ENCODE measurements around the gene PPP1R13B. TPM values are rescaled to one million over a fixed set of nuclear protein-coding genes. Genes with fewer than 3 reads are reported as not detected.
A peak's percentile ranks its signal among the peaks of the same experiment; 100 is the strongest.

PPP1R13B gene
- total RNA-seq, 2 experiments from 2014 or later, result 17.0 to 17.7 TPM

DNA sequence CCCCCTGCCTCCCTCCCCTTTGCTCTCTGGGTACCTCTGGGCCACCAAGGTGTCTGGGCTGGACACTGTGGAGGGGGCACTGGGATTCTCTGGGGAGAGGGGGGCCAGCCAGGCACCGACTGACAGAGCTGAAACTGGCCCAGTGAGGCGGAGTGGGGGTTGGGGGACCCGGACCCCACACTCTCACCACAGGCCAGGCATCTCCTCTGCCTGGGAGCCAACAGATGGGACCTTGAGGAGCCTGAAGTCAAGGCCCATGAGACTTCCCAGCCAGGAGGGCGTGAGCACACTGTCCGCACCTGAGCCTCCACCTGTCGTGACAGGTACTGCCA lies 39.8 kb upstream of the PPP1R13B start:
- DNase-seq (no peak), ATAC-seq (ENCODE audit: low read depth) (no peak)
- H3K36me3 Mint-ChIP-seq, result no peaks in the 10 kb centered on the region
- POLR2A ChIA-PET, result no interaction called here
- H3K4me3 Mint-ChIP-seq, result no peak overlapping the region
- H3K9me3 Mint-ChIP-seq, result no peaks in the 10 kb centered on the region
- H3K27me3 Mint-ChIP-seq, result no peaks in the 10 kb centered on the region
- H3K4me1 Mint-ChIP-seq, result no peaks in the 10 kb centered on the region
- no peak overlapping the region for H3K27ac Mint-ChIP-seq

- no peaks in the 10 kb centered on the region for H3K9me3 Mint-ChIP-seq
- no peak for ATAC-seq (ENCODE audit: low read depth)
- H3K27me3 Mint-ChIP-seq, result no peaks in the 10 kb centered on the region
- no peak overlapping the region for H3K4me3 Mint-ChIP-seq
- POLR2A ChIA-PET, result no interaction called here
- no peak for DNase-seq
- no peak overlapping the region for H3K27ac Mint-ChIP-seq
- no peaks in the 10 kb centered on the region for H3K36me3 Mint-ChIP-seq
- H3K4me1 Mint-ChIP-seq, result no peaks in the 10 kb centered on the region
These were observed 39.2 kb upstream of the PPP1R13B start for GRCh38 chr14:103886304-103887169.

DNA sequence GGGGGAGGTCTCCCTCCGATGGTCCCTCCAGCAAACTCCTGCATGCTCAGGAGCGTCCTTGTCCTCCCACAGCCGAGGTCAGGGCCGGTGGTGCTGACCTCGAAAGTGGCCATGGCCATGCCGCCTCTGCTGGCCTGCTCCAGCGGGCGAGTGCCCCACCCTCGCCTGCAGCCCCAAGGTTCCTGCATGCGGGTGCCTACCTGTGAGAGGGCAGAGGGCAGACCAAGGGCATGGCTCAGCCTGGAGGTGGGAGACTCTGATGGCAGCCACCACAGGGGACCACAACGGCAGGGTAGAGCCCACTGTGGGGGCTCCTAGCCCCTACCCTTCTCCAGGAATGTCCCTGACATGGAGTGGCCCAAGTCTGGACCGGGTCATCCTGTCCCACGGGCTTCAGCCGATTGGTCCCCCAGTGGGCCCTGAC lies 38.1 kb upstream of the PPP1R13B start:
- Mint-ChIP-seq H3K4me3 (no peak overlapping the region), H3K27ac (no peak overlapping the region), H3K4me1 (peaks cover 1% of the 10 kb centered on the region), H3K27me3 (peaks cover 2% of the 10 kb centered on the region), H3K36me3 (no peaks in the 10 kb centered on the region), H3K9me3 (no peaks in the 10 kb centered on the region)
- ATAC-seq (ENCODE audit: low read depth) (no peak), DNase-seq (no peak)
- POLR2A ChIA-PET, result no interaction called here

- Mint-ChIP-seq H3K27me3 (peaks cover 2% of the 10 kb centered on the region), H3K27ac (no peak overlapping the region), H3K4me1 (peaks cover 4% of the 10 kb centered on the region), H3K9me3 (no peaks in the 10 kb centered on the region), H3K4me3 (no peak overlapping the region), H3K36me3 (no peaks in the 10 kb centered on the region)
- POLR2A ChIA-PET, result no interaction called here
- no peak for DNase-seq
- ATAC-seq (ENCODE audit: low read depth), result no peak
These were observed 37.5 kb upstream of the PPP1R13B start for GRCh38 chr14:103884854-103885253.

- no peak for DNase-seq
- Mint-ChIP-seq H3K27me3 (peaks cover 2% of the 10 kb centered on the region), H3K4me1 (peaks cover 10% of the 10 kb centered on the region), H3K27ac (no peak overlapping the region), H3K4me3 (no peak overlapping the region), H3K36me3 (no peaks in the 10 kb centered on the region), H3K9me3 (no peaks in the 10 kb centered on the region)
- no peak for ATAC-seq (ENCODE audit: low read depth)
- POLR2A ChIA-PET, result no interaction called here
These were observed 35.8 kb upstream of the PPP1R13B start for GRCh38 chr14:103883263-103883523.

- no peak for ATAC-seq (ENCODE audit: low read depth)
- no peaks in the 10 kb centered on the region for H3K36me3 Mint-ChIP-seq
- no peak overlapping the region for H3K27ac Mint-ChIP-seq
- H3K9me3 Mint-ChIP-seq, result no peaks in the 10 kb centered on the region
- no peak for DNase-seq
- POLR2A ChIA-PET, result interaction anchor here (1.4 kb wide), 1 partner anchor 10 kb away, joined by 3 read pairs; no protein-coding TSS in a partner anchor
- H3K4me3 Mint-ChIP-seq, result no peak overlapping the region
- peaks cover 2% of the 10 kb centered on the region for H3K27me3 Mint-ChIP-seq
- H3K4me1 Mint-ChIP-seq, result peaks cover 10% of the 10 kb centered on the region
These were observed 35.3 kb upstream of the PPP1R13B start for GRCh38 chr14:103882503-103883262.

GRCh38 chr14:103881268-103882201 lies 34.2 kb upstream of the PPP1R13B start:
- H3K9me3 Mint-ChIP-seq, result no peaks in the 10 kb centered on the region
- ATAC-seq (ENCODE audit: low read depth), result no peak
- H3K4me1 Mint-ChIP-seq, result peaks cover 10% of the 10 kb centered on the region
- POLR2A ChIA-PET, result interaction anchor here (1.0 to 1.4 kb wide), 2 partner anchors 9 to 44 kb away, joined by 3 read pairs; no protein-coding TSS in a partner anchor
- peaks cover 2% of the 10 kb centered on the region for H3K27me3 Mint-ChIP-seq
- H3K36me3 Mint-ChIP-seq, result no peaks in the 10 kb centered on the region
- no peak for DNase-seq
- no peak overlapping the region for H3K27ac Mint-ChIP-seq
- H3K4me3 Mint-ChIP-seq, result no peak overlapping the region

GRCh38 chr14:103880348-103881267 lies 33.2 kb upstream of the PPP1R13B start:
- H3K4me3 Mint-ChIP-seq, result peak overlapping the region; percentile 69
- POLR2A ChIA-PET, result interaction anchor here (0.6 to 1.0 kb wide), 2 partner anchors 40 to 43 kb away, joined by 3 to 4 read pairs; no protein-coding TSS in a partner anchor
- peak overlapping the region; percentile 25 for H3K27ac Mint-ChIP-seq
- DNase-seq, result no peak
- H3K9me3 Mint-ChIP-seq, result no peaks in the 10 kb centered on the region
- peaks cover 2% of the 10 kb centered on the region for H3K27me3 Mint-ChIP-seq
- H3K36me3 Mint-ChIP-seq, result no peaks in the 10 kb centered on the region
- peaks cover 12% of the 10 kb centered on the region for H3K4me1 Mint-ChIP-seq
- ATAC-seq (ENCODE audit: low read depth), result no peak

DNA sequence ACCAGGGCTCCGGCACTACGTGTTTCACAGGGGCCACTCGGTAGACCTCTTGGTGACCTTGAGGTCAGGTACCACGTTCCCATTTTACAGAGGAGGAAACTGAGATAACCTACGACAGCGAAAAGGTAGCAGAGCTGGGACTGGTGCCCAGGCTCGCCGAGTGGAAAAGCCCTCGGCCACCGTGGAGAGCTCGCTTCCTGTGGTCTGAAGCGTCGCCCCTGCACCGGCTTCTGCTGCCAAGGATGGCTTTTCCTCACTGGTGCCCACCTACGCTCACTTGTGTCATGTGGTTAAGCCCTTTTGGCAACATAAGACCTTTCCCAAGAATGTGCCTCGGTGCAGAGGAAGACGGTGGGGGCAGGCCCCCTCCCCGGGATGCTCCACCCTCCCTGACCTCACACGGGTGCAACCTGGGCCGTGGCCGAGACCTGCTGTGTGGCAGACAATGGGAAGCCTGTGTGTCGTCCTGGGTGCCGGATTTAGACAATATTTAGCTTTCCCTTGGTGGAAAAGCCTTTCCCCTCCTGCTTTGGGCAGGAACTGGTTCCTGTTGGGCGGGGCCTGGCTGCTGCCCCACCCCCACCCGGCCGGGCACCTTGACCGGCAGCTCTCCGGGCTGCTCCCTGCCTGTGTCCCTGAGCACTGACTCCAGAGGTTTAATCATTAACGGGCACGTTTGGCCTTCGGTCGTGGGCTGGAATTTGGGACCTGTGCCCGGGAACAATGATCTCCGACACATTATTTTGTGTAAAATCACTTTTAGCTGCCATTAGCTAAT lies 32.4 kb upstream of the PPP1R13B start:
- POLR2A ChIA-PET, result no interaction called here
- peak; percentile 45 for DNase-seq
- Mint-ChIP-seq H3K27ac (peak overlapping the region; percentile 25), H3K27me3 (peaks cover 2% of the 10 kb centered on the region), H3K9me3 (peaks cover 3% of the 10 kb centered on the region), H3K4me3 (peak overlapping the region; percentile 69), H3K4me1 (peaks cover 16% of the 10 kb centered on the region), H3K36me3 (no peaks in the 10 kb centered on the region)
- peak; percentile 27 for ATAC-seq (ENCODE audit: low read depth)

DNA sequence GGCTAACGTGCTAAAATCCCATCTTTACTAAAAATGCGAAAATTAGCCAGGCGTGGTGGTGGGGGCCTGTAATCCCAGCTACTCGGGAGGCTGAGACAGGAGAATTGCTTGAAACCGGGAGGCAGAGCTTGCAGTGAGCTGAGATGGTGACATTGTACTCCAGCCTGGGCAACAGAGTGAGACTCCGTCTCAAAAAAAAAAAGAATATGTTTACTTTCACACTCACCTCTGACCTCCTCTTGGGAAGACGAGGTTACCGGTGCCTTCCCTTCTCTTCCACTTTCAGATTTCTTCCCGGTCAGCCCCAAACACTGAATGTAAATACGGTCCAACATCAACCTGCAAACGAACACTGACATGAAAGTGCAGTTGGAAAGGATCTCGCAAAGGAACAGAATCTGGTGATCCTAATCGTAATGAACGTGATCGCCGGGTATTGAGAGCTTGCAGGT lies 31.8 kb upstream of the PPP1R13B start:
- peaks cover 2% of the 10 kb centered on the region for H3K27me3 Mint-ChIP-seq
- H3K9me3 Mint-ChIP-seq, result peaks cover 3% of the 10 kb centered on the region
- H3K4me1 Mint-ChIP-seq, result peaks cover 18% of the 10 kb centered on the region
- POLR2A ChIA-PET, result interaction anchor here (0.7 kb wide), 1 partner anchor 10 kb away, joined by 3 read pairs; no protein-coding TSS in a partner anchor
- H3K4me3 Mint-ChIP-seq, result peak overlapping the region; percentile 49
- H3K36me3 Mint-ChIP-seq, result no peaks in the 10 kb centered on the region
- ATAC-seq (ENCODE audit: low read depth) (no peak), DNase-seq (no peak)
- no peak overlapping the region for H3K27ac Mint-ChIP-seq

- Mint-ChIP-seq H3K4me1 (peaks cover 18% of the 10 kb centered on the region), H3K4me3 (no peak overlapping the region), H3K27me3 (peaks cover 2% of the 10 kb centered on the region), H3K9me3 (peaks cover 3% of the 10 kb centered on the region), H3K27ac (no peak overlapping the region), H3K36me3 (no peaks in the 10 kb centered on the region)
- DNase-seq, result no peak
- POLR2A ChIA-PET, result no interaction called here
- ATAC-seq (ENCODE audit: low read depth), result no peak
These were observed 30.8 kb upstream of the PPP1R13B start for GRCh38 chr14:103878180-103878579.

- Mint-ChIP-seq H3K27ac (peak overlapping the region; percentile 58), H3K4me3 (peak overlapping the region; percentile 12), H3K9me3 (peaks cover 3% of the 10 kb centered on the region), H3K36me3 (no peaks in the 10 kb centered on the region), H3K27me3 (no peaks in the 10 kb centered on the region), H3K4me1 (peaks cover 19% of the 10 kb centered on the region)
- ATAC-seq (ENCODE audit: low read depth), result no peak
- no peak for DNase-seq
- POLR2A ChIA-PET, result no interaction called here
These were observed 27.6 kb upstream of the PPP1R13B start for GRCh38 chr14:103875010-103875409.
